Thyroid gland (tissue), 4 donors: Measurements from ENCODE around the gene EEF1A2.

Source experiments
- POLR2A ChIP-seq, 2 donors: fragments of 450-650 bp; IDR thresholded peaks; one replicate each; pipeline ENCODE4 v1.6.1; 2017; ENCODE audit warnings: antibody characterized with exemption in 2 of 2, mild to moderate bottlenecking in 2 of 2, moderate library complexity in 1 of 2
- TF ChIP-seq, protein P1 (sequence below), 6 experiments: fragments of 200-600 bp in 3 of 6; fragments of 450-650 bp in 3 of 6; sonication (generic) in 3 of 6; IDR thresholded peaks; one replicate each; pipeline ENCODE4 v1.5.1; 2016 to 2019; ENCODE audit warnings: antibody characterized with exemption in 6 of 6, mild to moderate bottlenecking in 2 of 6, inconsistent platforms in 1 of 6, moderate library complexity in 1 of 6

DNA sequence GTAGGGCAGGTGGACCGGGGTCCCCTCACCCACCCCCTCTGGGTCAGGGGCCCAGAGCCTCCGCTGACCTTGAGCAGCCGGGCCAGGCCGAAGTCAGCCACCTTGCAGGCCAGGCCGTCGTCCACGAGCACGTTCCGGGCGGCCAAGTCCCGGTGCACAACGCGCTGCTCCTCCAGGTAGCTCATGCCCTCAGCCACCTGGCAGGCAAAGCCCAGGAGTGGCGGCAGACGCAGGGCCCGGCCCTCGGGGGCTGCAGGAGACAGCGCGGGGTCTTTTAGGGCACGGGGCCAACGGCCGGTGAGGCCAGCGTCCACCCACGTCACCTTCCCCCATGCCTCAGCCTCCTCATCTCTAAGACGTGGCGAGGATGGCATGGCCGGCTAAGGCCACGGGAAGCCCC lies 42.5 kb upstream of the EEF1A2 start:
- no peak for TF ChIP-seq POLR2A (IDR thresholded peaks at IDR 0.05)
- TF ChIP-seq, protein P1, sequence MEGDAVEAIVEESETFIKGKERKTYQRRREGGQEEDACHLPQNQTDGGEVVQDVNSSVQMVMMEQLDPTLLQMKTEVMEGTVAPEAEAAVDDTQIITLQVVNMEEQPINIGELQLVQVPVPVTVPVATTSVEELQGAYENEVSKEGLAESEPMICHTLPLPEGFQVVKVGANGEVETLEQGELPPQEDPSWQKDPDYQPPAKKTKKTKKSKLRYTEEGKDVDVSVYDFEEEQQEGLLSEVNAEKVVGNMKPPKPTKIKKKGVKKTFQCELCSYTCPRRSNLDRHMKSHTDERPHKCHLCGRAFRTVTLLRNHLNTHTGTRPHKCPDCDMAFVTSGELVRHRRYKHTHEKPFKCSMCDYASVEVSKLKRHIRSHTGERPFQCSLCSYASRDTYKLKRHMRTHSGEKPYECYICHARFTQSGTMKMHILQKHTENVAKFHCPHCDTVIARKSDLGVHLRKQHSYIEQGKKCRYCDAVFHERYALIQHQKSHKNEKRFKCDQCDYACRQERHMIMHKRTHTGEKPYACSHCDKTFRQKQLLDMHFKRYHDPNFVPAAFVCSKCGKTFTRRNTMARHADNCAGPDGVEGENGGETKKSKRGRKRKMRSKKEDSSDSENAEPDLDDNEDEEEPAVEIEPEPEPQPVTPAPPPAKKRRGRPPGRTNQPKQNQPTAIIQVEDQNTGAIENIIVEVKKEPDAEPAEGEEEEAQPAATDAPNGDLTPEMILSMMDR (IDR thresholded peaks at IDR 0.05), result no peak
